T1000 (cell line): ENCODE results near the gene CD8B.
"Not testable (repeated sequence)": the region's sequence is repeated elsewhere in the genome, so short reads cannot be mapped to it uniquely, and the experiment has no call there.

Source experiments
- DNase-seq: peaks from one replicate; lab custom pipeline; 2025; ENCODE audit warnings: mixed read lengths; lab: John Stamatoyannopoulos, UW

CD8B gene

DNA sequence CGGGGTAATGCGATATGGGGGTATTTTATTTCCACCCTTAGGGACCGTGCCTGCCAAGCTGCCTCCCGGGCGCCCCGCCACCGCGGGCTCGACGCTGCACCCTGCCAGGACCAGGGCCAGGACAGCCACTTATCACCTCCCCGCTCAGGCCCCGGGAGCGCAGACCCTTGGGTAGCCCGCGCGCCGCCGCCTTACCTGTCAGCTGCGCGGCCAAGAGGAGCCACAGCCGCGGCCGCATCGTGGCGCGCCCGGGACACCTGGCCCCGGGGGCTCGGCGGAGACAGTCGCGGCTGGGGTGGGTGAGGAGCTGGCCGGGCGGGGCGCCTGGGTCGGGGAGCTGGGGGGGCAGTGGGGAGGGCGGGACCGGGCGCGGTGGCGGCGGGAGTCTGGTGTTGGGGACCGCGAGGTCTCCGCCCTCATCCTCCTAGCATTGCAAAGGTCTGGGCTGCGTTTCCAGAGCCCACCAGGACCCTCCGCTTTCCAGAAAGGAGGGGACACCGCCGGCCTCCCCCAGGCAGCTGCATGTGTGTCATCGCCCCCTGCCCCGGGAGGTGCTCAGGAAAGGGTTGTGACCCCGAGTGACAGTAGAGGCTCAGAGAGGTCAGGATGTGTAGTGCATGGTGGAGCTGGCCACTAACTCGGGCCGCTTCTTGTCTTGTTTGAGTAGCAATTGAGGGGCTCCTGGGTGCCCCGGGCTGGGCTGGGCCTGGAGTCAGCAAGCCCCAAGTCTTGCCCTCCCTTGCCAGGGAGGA lies at the start of gene CD8B:
Gene CD8B (minus strand): TSS at position 259 of the 752 bp plus-strand sequence. CDS start 21 bp downstream, at position 238.
- not testable (repeated sequence) for DNase-seq

DNA sequence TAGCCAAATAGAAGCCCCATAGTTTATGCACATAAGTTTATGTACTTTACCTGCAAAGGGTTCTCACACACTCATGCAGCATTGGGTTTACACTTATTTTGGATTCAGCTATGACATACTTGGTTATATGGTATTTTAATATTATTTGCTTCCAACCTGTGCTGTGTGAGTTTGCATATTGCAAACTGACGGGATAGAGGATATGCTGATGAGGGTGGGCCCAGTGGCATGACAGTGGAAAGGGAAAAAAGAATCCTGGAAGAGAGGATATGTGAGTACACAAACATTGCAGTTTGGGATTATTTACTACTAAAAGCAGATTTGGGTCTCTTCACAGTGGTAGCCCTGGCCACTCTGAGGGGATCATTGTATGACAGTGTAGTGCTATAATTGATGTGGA lies 44.2 kb upstream of the CD8B start:
- DNase-seq, result not testable (repeated sequence)

DNA sequence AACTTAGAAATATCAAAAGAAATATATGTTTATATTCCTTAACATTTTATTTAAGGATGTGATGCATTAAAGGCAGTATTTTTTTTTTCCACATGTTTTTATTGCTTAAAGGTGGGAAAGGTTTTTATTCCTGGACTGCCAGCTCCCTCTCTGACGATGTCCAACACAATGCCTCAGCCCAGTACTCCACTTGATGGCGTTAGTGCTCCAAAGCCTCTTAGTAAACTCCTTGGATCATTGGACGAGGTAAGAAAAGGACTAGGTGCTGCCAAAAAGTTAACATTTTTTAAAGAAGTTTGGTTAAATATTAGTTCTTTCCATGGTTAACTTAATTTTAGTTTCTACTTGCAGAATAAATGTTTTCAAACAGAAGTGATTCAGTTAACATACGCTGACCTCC lies 39.0 kb upstream of the CD8B start:
- not testable (repeated sequence) for DNase-seq

DNA sequence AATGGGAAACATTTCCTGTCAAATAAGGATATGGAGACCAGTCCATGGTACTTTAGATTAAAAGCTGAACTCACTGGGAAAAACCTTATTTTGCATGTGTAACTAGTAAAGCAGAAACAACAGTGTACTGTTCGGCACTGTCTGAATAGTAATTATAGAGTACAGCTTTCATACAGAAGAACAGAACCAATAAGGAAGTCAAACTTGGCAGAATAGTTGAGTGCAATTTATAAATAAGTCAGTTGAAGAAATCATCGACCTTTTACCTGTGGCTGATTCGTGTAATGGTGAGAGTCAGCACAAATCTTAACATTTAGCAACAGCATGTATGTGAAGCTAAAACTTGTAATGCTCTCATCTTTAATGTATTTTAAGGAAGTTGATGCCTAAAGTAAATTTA lies 24.3 kb upstream of the CD8B start:
- not testable (repeated sequence) for DNase-seq

DNA sequence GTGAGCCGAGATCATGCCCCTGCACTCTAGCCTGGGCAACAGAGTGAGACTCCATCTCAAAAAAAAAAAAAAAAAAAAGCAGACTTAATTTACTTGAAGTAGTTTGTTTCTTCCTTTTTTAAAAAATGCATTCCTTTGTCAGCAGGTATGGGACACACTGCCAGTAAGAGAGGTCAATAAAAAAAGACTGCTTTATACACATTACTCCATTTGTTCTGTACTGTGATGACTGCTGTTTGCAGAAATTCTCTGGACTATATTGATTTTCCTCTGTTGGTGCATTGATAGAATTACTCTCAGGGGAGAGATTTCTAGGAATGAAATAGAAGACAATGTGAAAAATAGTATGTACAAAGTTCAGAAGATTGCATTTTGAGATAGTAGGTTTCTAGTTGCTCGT lies 21.2 kb upstream of the CD8B start:
- DNase-seq, result not testable (repeated sequence)

DNA sequence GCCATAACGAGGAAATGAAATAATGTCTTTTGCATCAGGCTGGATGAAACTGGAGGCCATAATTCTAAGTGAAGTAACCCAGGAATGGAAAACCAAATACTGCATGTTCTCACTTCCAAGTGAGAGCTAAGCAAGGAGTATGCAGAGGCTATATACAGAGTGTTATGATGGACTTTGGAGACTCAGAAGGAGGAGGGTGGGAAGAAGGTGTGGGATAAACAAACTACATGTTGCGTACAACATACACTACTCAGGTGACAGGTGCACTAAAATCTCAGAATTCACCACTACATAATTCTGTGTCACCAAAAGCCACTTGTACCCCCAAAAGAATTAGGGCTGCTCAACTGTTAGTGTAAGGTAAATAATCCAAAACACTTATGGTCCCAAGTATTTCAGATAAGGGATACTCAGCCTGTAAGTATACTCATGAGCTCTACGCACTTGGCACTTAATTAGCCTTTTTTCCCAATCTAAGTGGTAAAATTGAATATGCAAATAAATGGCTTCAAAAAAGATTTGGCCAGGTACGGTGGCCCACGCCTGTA lies 20.5 kb upstream of the CD8B start:
- not testable (repeated sequence) for DNase-seq

DNA sequence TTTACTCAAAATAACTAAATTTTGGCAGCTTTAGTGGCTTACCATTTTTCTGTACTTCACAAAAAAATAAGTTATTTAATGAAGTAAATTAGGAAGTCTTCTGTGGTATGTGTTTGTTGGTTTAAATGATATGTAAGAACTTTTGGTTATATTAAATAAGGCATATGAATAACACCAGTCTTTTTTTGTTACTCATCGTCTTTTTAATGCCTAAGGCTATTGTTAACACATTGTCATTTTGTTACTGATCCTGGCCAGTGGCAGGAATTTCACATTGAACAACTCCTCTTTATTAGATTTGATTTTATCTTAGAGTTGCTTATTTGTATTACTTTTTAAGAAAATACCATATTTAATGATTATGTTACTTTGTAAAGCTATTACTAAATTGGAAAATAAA lies 17.3 kb upstream of the CD8B start:
- not testable (repeated sequence) for DNase-seq

DNA sequence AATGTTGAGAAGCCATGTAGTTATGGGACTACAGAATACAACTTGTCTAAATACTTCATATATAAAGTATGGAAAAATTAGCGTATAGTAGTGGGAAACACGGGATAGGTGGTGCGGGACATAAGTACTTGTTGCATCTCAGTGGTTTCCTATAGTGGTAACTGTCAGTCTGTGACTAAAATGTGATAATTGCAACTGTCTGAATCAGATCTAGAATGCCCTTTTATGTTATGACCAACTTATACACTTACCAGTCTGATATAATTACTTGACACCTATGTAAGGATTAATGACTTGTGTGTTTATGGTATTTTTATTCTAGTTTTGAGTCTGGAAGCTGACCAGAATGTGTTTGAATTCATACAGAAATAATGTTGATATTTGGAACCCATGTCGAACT lies 9.3 kb upstream of the CD8B start:
- DNase-seq, result not testable (repeated sequence)

DNA sequence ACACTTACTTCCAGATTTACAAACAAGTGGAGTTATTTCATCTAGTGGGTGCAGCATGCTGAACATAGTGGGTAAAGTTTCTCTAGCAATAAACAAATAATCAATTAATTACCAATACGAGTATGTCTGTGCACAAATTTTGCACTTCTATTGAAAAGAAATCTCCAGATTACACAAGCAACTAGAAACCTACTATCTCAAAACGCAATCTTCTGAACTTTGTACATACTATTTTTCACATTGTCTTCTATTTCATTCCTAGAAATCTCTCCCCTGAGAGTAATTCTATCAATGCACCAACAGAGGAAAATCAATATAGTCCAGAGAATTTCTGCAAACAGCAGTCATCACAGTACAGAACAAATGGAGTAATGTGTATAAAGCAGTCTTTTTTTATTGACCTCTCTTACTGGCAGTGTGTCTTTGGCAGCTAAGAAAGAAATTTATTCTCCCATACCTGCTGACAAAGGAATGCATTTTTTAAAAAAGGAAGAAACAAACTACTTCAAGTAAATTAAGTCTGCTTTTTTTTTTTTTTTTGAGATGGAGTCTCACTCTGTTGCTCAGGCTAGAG lies 7.3 kb upstream of the CD8B start:
- not testable (repeated sequence) for DNase-seq

DNA sequence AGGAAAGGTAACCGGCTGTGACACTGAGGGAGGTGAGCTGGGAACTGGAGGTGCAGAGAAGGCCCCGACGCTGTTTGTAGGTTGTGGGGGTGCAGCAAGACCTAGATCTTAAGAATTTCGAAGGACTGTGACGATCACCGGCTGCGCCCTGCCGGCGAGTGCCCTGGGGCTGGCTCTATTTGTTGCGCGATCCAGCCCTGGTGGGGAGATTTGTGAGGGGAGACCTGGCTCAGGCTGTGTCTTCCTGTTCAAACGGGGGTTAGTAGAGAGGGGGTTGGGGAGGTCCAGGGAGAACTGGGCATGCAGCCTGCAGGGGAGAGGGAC lies 656 bp upstream of the CD8B start:
- DNase-seq, result not testable (repeated sequence)

DNA sequence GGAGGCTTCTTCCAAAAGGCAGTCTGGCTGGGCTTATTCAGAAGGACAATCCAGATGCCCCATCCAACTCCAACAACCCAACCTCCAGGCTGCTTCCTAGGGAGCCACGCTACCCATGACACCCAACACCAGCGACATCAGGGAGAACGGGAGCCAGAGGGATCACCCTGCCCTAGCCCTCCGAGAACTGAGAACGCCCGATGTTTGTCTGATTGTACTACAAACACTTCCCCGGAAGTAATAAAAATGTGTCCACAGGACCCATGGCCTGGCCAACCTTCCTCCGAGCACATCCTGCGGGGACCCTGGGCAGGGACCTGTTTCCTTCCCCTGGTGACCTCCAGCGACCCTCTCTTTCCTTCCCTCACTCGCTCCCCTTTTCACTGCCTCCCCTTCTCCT lies 511 bp downstream of the CD8B start:
- not testable (repeated sequence) for DNase-seq

DNA sequence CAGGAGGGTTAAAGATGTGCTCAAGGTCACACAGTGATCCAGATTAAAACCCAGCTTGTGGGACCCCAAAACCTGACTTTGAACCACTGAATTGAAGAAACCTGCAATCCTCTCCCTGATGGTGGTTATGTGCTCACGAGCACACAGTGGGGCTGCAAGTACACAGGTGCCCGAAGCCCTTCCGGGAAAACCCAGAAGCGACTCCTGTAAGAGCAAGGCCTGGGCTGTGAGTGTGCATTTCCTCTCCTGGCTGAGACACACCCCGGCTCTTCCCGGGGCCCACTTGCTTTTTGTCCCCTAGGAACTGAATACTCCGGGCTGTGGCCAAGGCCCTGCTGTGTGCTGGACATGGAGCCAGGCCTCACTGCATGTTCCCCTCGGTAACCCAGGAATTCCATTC lies 1.1 kb downstream of the CD8B start:
- not testable (repeated sequence) for DNase-seq

DNA sequence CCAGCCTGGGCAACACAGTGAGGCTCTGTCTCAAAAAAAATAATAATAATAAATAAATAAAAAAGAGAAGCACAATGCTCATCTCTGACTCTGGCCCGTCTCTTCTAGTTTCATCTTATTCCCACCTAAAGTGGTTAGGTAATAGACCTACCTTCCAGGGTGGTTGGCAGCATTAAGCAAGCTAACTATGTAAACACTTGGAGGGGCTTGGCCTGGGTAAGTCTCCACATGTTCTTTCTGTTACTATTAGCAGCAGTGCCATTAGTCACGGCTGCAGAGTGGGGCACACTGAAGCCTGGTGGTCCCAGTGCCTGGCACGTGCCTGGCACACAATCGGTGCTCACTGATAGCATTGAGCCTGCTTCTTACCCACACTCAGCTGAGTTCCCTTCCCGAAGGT lies 4.0 kb downstream of the CD8B start:
- DNase-seq, result not testable (repeated sequence)

DNA sequence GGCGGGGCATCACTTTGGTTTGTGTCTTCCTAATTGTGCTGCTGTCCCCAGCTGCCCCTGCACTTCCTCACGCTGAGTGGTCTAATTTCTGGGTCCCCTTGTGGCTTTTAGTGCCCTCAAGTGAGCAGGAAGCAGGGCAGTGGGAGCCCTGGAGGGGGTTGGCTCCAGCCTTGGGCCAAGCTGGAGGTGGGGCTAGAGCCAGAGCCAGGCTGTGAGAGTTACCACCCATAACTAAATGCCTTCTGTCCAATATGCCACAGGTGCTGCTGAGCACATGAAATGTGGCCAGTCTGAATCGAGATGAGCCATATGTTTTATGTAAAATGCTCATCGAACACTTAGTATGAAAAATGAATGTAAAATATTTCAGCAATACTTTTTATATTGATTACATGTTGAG lies 5.2 kb downstream of the CD8B start:
- not testable (repeated sequence) for DNase-seq

DNA sequence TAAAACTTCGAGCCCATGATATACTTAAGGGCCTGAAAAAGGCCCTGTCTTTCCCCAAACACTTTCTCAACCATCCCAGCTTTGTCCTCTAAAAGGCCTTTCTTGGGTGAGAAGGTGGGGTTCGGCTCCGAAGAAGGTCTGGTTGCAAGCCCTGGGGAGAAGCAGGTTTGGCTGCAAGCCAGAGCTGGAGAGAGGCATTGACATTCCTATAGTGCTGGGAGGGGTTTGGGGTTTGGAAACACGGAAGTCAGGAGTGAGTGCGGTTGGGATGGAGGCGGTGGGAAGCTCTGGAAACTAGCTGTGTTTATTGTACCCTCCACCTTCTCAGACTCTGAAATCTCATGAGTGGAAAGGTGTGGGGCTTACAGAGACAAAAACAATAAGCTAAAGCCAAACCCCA lies 5.7 kb downstream of the CD8B start:
- DNase-seq, result not testable (repeated sequence)

DNA sequence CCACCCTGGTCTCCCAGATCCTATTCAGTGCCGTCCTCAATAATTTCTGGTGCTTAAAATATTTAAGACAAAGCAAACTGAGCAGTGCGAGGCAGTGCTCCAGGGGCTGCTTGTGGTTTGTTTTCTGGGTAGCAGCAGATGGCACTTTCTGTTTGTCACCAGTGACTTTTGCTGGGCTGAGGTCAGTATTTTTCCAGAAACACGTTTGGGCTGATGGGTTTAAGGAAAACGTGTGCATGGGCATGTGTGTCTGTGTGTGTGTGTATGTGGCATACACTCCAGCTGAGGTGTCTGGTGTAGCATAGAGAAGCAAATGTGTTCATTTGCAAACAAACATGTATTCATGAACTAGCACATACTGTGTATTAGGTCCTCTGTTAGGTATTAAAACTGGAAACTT lies 10.1 kb downstream of the CD8B start:
- DNase-seq, result not testable (repeated sequence)

DNA sequence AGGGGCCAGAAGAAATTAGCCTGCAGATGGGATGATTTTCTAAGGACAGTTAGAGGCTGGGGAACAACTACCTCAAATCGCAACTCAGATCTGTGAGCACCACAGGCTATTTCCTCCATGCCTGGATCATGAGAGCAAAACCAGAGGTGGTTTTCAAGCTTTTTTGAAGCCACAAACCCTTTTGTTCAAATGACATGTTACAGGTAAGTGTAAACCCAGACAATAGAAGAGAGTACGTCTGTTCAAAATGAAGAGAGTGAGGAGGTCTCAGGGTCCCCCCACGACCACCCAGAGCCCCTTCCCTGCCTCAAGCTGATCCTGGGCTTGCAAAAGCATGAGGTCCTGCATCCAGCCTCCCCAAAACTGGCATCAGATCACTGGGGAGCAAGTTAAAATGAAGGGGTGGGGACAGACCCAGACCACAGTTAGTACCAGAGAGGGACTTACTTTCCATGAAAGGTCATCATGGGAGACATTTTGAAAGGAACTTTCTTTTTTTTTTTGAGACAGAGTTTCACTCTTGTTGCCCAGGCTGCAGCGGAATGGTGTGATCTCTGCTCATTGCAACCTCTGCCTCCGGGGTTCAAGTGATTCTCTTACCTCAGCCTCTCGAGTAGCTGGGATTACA lies 19.0 kb downstream of the CD8B start:
- DNase-seq, result not testable (repeated sequence)

DNA sequence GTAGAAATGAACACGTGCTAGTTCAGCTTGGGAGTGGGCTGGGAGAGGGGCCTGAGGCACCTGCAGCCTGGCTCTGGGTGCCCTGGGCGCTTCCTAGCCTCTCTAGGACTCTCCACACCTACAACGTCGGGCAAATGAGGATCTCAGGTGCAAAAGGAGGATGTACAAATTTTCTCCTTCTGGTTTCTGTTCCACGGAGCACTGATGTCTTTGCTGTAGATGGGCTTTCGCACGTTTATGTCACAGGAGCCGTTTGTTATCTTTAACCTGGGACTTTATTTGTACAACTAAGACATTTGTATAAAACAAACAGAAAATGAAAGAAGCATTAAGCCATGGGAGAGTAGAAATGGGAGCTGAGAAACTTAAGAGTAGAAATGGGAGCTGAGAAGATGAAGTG lies 20.4 kb downstream of the CD8B start:
- not testable (repeated sequence) for DNase-seq

DNA sequence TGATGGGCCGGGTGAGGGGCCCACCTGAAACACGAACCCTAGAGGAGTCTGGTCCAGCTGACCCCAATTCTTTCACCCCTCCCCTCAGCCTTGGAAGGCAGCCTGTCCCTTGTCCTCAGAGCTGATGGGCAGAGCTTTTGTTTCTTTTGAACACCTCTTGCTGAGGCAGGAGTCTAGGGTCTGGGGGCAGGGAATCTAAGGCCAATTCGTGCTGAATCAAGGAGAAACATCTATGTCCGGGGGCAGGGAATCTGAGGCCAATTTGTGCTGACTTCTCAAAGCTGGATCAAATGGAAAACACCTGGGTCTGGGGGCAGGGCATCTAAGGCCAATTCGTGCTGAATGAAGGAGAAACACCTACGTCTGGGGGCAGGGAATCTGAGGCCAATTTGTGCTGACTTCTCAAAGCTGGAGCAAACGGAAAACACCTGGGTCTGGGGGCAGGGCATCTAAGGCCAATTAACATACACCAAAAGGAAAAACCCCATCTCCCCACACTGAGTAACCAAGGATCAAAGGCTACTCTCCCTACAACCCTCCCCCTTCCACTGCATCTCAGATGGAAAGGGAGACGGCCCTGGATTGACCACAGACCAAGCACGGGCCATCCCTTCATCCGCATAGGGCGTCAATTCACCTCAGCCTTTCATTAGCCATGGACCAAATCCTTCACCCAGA lies 21.7 kb downstream of the CD8B start:
- not testable (repeated sequence) for DNase-seq

DNA sequence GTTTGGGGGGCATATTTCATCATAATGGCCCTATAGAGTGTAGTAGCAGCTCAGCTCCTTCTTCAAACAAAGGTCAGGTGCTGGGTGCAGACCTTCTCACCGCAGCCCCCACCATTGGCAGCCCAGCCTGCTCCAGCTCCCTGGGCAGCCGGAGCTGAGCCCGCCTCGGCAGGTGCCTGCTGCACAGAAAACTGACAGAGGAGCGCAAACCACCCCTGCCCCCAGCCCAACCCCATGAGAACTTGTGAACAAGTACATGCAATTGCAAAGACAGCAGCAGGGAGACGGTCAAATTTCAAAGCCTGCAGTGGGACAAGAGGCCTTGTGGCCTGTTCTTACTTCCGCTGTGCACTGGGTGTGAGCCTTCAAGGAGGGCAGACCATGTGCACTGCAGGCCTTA lies 22.2 kb downstream of the CD8B start:
- not testable (repeated sequence) for DNase-seq

DNA sequence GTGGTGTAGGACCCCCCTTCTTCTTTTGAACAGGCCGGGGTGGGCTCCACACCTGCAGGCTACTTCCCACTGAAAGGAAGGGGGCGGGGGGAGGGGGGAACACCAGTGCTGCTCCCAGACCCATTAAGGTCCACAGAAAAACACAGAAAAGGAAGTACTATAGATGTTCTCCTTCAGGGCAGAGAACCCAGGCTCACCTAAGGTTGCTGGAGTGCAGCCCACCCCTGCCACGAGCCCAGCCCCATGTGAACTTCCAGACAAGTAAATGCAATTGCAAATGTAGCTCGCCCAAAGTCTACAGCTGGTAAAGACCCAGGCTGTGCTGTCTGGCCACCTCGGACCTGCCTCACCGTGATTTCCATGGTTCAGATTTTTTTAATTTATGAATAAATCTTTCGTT lies 24.0 kb downstream of the CD8B start:
- DNase-seq, result not testable (repeated sequence)

DNA sequence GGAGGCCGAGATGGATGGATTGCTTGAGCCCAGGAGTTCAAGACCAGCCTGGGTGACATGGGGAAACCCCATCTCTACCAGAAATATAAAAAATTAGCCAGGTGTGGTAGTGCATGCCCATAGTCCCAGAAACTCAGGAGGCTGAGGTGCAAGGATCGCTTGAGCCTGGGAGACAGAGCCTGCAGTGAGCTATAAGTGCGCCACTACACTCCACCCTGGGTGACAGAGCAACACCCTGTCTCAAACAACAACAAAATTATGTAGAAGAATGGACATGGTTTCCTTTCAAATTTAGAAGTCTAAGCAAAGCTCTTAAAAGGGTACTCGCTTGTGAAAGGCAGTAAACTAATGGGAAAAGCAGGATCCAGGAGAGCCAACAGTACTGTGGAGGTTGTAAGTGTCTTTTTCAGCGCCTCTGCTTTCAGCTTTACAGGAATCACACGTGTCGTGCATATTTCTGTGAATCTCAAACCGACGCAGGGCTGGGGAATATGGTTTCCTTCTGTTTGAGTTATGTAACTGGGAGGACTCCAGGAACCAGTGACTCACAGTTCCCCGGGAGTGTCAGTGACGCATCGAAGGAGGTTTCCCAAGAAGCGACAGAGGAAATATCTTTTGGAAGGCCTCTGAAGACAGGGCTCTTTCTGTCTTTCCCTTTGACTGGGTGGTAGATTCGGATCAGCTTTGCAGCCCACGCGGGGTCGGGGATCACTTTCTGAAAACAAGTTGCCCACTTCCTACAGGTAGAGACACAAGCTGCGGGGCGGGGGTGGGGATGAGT lies 24.6 kb downstream of the CD8B start:
- DNase-seq, result peak; percentile 61
